Astrocyte of the spinal cord (primary cell): ENCODE results near the gene FKBP15.

Experiments
- DNase-seq: peaks from one replicate; pipeline ENCODE4 v3.0.0; 2011; ENCODE audit warnings: low read depth, low spot score
- H3K4me3 ChIP-seq: 2 replicates; pipeline ENCODE4 v1.5.1; 2011; ENCODE audit warnings: low read depth, mild to moderate bottlenecking, low read length, moderate library complexity
- in situ Hi-C: cut with HindIII; loops from 2 replicates; pipeline ENCODE4 v1.10.0; 2017; ENCODE audit warnings: low sequenced_read_pairs
- TF ChIP-seq, protein P1 (sequence below): IDR thresholded peaks from 2 replicates; pipeline ENCODE4 v1.5.1; 2012; ENCODE audit warnings: low read depth, mild to moderate bottlenecking, low read length, inconsistent platforms

Gene FKBP15

DNA sequence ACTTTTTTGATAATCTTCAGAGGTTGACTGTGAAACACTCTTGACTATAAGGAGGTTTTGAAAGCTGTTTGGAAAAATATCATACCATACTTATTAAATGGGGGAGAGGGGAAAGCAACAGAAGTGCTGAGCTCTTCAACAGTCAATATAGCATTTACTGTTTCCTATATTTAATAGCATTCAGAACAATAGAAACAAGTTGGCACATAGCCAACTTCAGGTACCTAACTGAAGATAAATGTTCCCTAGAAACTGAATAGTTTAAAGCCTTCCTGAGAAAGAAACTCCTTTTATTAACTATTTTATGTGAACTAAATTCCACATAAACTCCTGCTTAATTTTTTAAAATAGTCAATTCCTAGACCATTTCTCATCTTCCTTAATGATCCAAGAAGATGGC, 26.6 kb upstream of the FKBP15 start:
- TF ChIP-seq, protein P1, sequence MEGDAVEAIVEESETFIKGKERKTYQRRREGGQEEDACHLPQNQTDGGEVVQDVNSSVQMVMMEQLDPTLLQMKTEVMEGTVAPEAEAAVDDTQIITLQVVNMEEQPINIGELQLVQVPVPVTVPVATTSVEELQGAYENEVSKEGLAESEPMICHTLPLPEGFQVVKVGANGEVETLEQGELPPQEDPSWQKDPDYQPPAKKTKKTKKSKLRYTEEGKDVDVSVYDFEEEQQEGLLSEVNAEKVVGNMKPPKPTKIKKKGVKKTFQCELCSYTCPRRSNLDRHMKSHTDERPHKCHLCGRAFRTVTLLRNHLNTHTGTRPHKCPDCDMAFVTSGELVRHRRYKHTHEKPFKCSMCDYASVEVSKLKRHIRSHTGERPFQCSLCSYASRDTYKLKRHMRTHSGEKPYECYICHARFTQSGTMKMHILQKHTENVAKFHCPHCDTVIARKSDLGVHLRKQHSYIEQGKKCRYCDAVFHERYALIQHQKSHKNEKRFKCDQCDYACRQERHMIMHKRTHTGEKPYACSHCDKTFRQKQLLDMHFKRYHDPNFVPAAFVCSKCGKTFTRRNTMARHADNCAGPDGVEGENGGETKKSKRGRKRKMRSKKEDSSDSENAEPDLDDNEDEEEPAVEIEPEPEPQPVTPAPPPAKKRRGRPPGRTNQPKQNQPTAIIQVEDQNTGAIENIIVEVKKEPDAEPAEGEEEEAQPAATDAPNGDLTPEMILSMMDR: no peak
- no peak for DNase-seq
- in situ Hi-C loops: no loop called here
- no peak overlapping the region for H3K4me3 ChIP-seq

DNA sequence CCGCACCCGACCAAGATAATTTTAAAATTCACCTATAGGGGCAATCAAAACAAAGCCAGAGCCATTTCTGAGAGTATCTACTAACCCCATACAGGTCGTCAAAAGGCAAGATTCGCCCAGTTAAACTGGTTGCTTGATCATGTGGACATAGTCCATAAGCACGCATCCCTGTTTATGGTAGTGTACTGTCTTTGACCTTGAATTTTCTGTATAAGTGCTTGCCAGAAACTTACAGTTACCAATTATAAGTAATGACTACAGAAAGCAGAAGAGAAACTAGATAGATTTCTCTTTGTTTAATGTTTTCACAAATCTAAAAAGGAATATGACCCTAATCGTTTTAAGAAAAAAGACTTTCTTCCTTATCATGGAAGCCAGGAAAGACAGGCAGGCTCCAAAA, 25.9 kb upstream of the FKBP15 start:
- in situ Hi-C loops: no loop called here
- DNase-seq: no peak
- TF ChIP-seq, protein P1: no peak
- no peak overlapping the region for H3K4me3 ChIP-seq

- in situ Hi-C loops: no loop called here
- H3K4me3 ChIP-seq: no peak overlapping the region
- DNase-seq: no peak
- TF ChIP-seq, protein P1: no peak
These were observed 24.8 kb upstream of the FKBP15 start for GRCh38 chr9:113245894-113246293.

- H3K4me3 ChIP-seq: no peak overlapping the region
- TF ChIP-seq, protein P1: no peak
- no peak for DNase-seq
- in situ Hi-C loops: no loop called here
These were observed 23.5 kb upstream of the FKBP15 start for GRCh38 chr9:113244556-113244955.

- no peak overlapping the region for H3K4me3 ChIP-seq
- DNase-seq: no peak
These were observed 20.1 kb upstream of the FKBP15 start for GRCh38 chr9:113241161-113241560.

DNA sequence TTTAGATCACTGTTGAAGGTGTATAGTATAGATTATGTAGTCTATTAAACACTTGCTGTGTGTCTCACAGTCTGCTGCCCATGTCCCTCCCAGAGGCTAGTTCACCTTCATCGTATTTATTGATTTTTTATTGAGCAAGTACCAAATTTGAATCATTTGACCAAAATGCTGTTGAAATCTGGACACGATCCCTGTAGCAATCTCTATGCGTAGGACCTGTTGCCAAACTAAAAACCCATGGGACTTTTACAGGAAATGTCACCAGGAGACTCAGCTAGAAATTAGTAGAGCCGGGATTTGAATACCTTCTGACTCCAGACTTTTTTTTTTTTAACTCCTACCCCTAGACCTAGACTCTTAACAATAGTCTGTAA, 17.8 kb upstream of the FKBP15 start:
- no peak overlapping the region for H3K4me3 ChIP-seq
- no peak for DNase-seq
- TF ChIP-seq, protein P1: no peak
- in situ Hi-C loops: no loop called here

More at GRCh38 chr9:113241161-113241560, 20.1 kb upstream of the FKBP15 start:
- TF ChIP-seq, protein P1: no peak
- in situ Hi-C loops: no loop called here
